SH-SY5Y (cell line): ENCODE measurements around the gene BRD3.

Experiments
- GATA2 ChIP-seq: IDR thresholded peaks from 2 replicates; pipeline ENCODE4 v1.6.1; 2011; ENCODE audit warnings: mild to moderate bottlenecking, low read depth, low read length
- GATA3 ChIP-seq: IDR thresholded peaks from 2 replicates; pipeline ENCODE4 v1.6.1; 2011; ENCODE audit warnings: low read depth, mild to moderate bottlenecking, low read length, moderate library complexity

Gene BRD3

GRCh38 chr9:133981589-133981957, 86.3 kb downstream of the BRD3 start:
- TF ChIP-seq GATA2 (no peak), GATA3 (no peak)

DNA sequence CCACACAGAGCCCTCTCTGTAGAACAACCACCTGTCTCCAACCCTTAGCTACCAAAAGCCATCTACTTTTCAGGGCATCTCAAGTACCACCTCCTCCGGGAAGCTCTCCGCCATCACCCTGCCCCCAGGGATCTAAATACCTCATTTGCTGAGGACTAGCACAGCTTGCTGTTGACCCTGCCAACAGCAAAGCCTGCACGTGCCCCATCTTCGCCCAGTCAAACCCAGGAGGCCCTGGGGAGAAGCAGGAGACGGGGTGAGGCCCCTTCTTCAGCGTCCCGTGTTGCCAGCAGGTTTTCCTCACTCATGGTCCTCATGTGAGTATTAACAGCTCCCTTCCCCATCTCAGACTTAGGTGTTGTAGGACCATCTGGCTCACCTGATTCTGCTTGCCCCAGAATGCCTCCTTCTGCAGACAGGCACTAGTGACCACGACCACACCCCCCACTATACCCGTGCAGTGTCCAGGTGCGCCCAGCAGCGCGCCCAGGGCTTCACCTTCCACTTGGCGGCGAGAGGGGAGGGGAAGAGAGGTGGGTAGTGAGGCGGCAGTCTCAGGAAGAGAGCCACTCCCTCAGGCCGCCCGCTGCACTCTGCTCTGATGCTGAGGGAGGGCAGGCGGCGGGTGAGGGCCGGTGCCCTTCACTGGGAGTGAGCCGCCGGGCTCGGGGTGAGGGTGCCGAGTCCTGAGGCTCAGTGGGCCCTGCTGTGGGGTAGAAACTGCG, 86.8 kb downstream of the BRD3 start:
- no peak for TF ChIP-seq GATA3
- TF ChIP-seq GATA2, result no peak
